ENCODE data around the gene EPDR1.

The EPDR1 gene

DNA sequence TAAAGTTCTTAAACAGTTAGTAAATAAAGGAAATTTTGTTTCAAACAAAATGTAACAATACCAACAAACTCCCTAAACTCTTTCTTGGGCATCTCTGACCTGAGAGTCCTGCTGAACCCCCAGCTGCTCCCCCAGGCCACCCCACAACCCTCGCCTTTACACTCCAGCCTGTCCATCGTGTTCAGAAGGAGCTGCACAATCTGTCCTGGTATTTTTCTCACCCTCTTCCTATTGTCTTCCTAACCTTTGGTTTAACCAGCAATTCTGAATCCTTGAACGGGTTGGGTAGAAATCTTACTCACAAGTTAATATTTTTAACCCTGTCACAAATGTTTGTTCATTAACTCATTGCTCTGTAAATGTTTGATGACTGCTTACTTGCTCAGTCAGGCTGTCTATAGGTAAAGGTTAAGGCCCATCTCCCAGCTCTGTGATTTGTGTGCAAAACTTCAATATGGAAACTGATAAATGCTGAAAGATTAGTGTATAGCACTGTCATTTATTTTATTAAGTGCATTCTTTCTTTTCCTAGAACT, 20.7 kb upstream of the EPDR1 start:
- Histone ChIP-seq H2AK5ac (ENCODE audit: low read length, severe bottlenecking) (no peak overlapping the region), H2BK15ac (ENCODE audit: low read depth, poor library complexity, severe bottlenecking) (no peak overlapping the region), H2AFZ (ENCODE audit: low read depth, low read length) (no peak overlapping the region), H3K9me3 (ENCODE audit: control insufficient read depth, low read length) (no peaks in the 10 kb centered on the region), H3K4me2 (ENCODE audit: low read length, poor library complexity, severe bottlenecking) (no peak overlapping the region), H3K79me1 (replicated peaks; ENCODE audit: low read length, poor library complexity, severe bottlenecking) (no peaks in the 10 kb centered on the region), H3K27me3 (ENCODE audit: control insufficient read depth in 1 of 2, insufficient read depth in 1 of 2, low read length in 2 of 2) (no peaks in the 10 kb centered on the region), H3K4ac (ENCODE audit: low read depth in 1 of 2, low read length in 2 of 2) (no peak overlapping the region), H4K91ac (ENCODE audit: low read length) (no peak overlapping the region), H3K18ac (ENCODE audit: low read depth in 1 of 2, low read length in 2 of 2) (no peak overlapping the region), H3K23ac (ENCODE audit: low read length in 2 of 2) (no peak overlapping the region), H3K14ac (ENCODE audit: low read length in 2 of 2) (no peak overlapping the region), H2BK5ac (ENCODE audit: low read depth, low read length, poor library complexity, severe bottlenecking) (no peak overlapping the region), H3K36me3 (ENCODE audit: control insufficient read depth in 1 of 2, insufficient read depth in 2 of 2, low read depth in 1 of 2, low read length in 2 of 2) (no peaks in the 10 kb centered on the region), H2BK12ac (ENCODE audit: low read length in 2 of 2) (no peak overlapping the region), H3K4me3 (ENCODE audit: insufficient read depth in 1 of 2, low read depth in 1 of 2, low read length in 2 of 2) (no peak overlapping the region), H2BK120ac (ENCODE audit: low read depth, low read length) (no peak overlapping the region), H3K9ac (ENCODE audit: low read length) (no peak overlapping the region), H3K4me1 (ENCODE audit: control insufficient read depth, insufficient read depth, low read depth, low read length) (peaks cover 8% of the 10 kb centered on the region), H3K27ac (ENCODE audit: low read length, poor library complexity, severe bottlenecking) (peak overlapping the region; percentile 82), H4K8ac (ENCODE audit: low read length) (no peak overlapping the region)
- WGBS, result 59% methylated on average over 3 of the region's 3 CpGs
- no peak for DNase-seq

DNA sequence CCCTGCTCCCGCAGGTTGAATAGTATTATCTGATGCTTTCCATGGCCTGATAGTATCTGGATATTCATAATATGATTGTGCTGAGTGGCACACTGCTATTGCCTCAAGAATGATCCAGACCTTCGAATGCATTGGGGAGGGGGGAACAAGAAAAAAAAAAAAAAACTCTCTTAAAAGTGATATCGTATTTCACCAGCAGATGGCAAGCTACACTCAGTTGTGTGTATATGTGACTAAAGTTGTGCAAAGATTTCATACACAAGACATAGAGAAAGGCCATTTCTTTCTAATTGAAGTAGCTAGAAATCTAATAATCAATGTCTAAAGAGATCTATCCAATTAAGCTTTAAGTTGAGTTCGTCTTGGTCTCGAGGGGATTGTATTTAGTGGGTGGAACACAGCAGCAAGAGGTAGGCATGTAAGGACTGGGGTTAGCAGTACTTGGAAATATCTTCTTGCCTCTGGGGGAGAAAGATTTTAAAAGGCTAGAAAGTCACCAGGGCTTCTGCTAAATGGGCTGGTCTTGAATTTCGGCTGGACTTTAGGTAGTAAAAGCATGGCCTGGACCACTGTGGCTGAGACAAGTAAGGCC, 19.1 kb upstream of the EPDR1 start:
- H2BK12ac ChIP-seq (ENCODE audit: low read length in 2 of 2), result no peak overlapping the region
- no peak overlapping the region for H3K14ac ChIP-seq (ENCODE audit: low read length in 2 of 2)
- H3K27ac ChIP-seq (ENCODE audit: low read length, poor library complexity, severe bottlenecking), result peak overlapping the region; percentile 6
- no peaks in the 10 kb centered on the region for H3K9me3 ChIP-seq (ENCODE audit: control insufficient read depth, low read length)
- no peak overlapping the region for H4K8ac ChIP-seq (ENCODE audit: low read length)
- no peak overlapping the region for H3K4ac ChIP-seq (ENCODE audit: low read depth in 1 of 2, low read length in 2 of 2)
- no peak overlapping the region for H2BK5ac ChIP-seq (ENCODE audit: low read depth, low read length, poor library complexity, severe bottlenecking)
- no peak overlapping the region for H3K9ac ChIP-seq (ENCODE audit: low read length)
- no peaks in the 10 kb centered on the region for H3K36me3 ChIP-seq (ENCODE audit: control insufficient read depth in 1 of 2, insufficient read depth in 2 of 2, low read depth in 1 of 2, low read length in 2 of 2)
- no peaks in the 10 kb centered on the region for H3K27me3 ChIP-seq (ENCODE audit: control insufficient read depth in 1 of 2, insufficient read depth in 1 of 2, low read length in 2 of 2)
- H3K23ac ChIP-seq (ENCODE audit: low read length in 2 of 2), result no peak overlapping the region
- H4K91ac ChIP-seq (ENCODE audit: low read length), result no peak overlapping the region
- 40% methylated on average over 4 of the region's 6 CpGs for WGBS
- peak; percentile 35 for DNase-seq
- H2BK120ac ChIP-seq (ENCODE audit: low read depth, low read length), result no peak overlapping the region
- no peak overlapping the region for H3K18ac ChIP-seq (ENCODE audit: low read depth in 1 of 2, low read length in 2 of 2)
- H2BK15ac ChIP-seq (ENCODE audit: low read depth, poor library complexity, severe bottlenecking), result no peak overlapping the region
- H3K79me1 ChIP-seq (replicated peaks; ENCODE audit: low read length, poor library complexity, severe bottlenecking), result no peaks in the 10 kb centered on the region
- peak overlapping the region; percentile 60 for H2AK5ac ChIP-seq (ENCODE audit: low read length, severe bottlenecking)
- no peak overlapping the region for H3K4me2 ChIP-seq (ENCODE audit: low read length, poor library complexity, severe bottlenecking)
- peaks cover 8% of the 10 kb centered on the region for H3K4me1 ChIP-seq (ENCODE audit: control insufficient read depth, insufficient read depth, low read depth, low read length)
- H3K4me3 ChIP-seq (ENCODE audit: insufficient read depth in 1 of 2, low read depth in 1 of 2, low read length in 2 of 2), result no peak overlapping the region
- H2AFZ ChIP-seq (ENCODE audit: low read depth, low read length), result no peak overlapping the region

DNA sequence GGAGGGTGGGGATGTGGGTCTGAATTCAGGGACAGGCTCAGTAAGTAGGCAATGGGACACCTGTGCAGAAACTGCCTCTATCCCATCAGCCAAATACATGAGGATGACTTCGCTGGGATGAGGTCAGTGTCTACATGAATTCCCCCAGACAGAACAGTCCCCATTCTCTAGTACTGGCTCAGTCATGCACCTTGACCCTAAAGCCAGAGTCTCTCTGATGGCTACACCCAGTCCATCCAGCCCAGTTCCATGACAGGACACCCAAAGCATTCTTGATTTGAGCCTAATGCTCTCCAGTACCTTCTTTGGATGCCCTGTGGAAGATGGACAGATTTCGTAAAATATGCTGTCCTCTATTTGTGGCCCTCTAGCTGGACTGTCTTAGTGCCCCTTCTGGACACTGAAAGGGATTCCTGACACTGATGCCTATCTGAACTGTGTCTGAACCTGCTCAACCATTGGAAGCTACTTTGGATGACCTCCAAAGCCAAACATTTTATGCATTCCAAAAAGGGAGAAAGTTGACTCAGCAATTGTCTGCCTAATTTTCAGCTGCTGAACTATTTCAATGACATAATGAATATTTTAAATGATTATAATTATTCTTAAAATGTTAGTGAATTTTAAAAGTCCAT, 18.4 kb upstream of the EPDR1 start:
- no peak overlapping the region for H2BK15ac ChIP-seq (ENCODE audit: low read depth, poor library complexity, severe bottlenecking)
- H3K4me3 ChIP-seq (ENCODE audit: insufficient read depth in 1 of 2, low read depth in 1 of 2, low read length in 2 of 2), result no peak overlapping the region
- H3K79me1 ChIP-seq (replicated peaks; ENCODE audit: low read length, poor library complexity, severe bottlenecking), result no peaks in the 10 kb centered on the region
- H3K4me2 ChIP-seq (ENCODE audit: low read length, poor library complexity, severe bottlenecking), result no peak overlapping the region
- no peak overlapping the region for H2AFZ ChIP-seq (ENCODE audit: low read depth, low read length)
- no peaks in the 10 kb centered on the region for H3K9me3 ChIP-seq (ENCODE audit: control insufficient read depth, low read length)
- no peak overlapping the region for H4K8ac ChIP-seq (ENCODE audit: low read length)
- H2BK120ac ChIP-seq (ENCODE audit: low read depth, low read length), result no peak overlapping the region
- H3K18ac ChIP-seq (ENCODE audit: low read depth in 1 of 2, low read length in 2 of 2), result no peak overlapping the region
- no peak overlapping the region for H3K4ac ChIP-seq (ENCODE audit: low read depth in 1 of 2, low read length in 2 of 2)
- no peak overlapping the region for H4K91ac ChIP-seq (ENCODE audit: low read length)
- no peak overlapping the region for H3K23ac ChIP-seq (ENCODE audit: low read length in 2 of 2)
- H3K27ac ChIP-seq (ENCODE audit: low read length, poor library complexity, severe bottlenecking), result peak overlapping the region; percentile 28
- peaks cover 0 to 1% of the 10 kb centered on the region in 2 experiments for H3K36me3 ChIP-seq (ENCODE audit: control insufficient read depth in 1 of 2, insufficient read depth in 2 of 2, low read depth in 1 of 2, low read length in 2 of 2)
- peaks cover 8% of the 10 kb centered on the region for H3K4me1 ChIP-seq (ENCODE audit: control insufficient read depth, insufficient read depth, low read depth, low read length)
- H2BK5ac ChIP-seq (ENCODE audit: low read depth, low read length, poor library complexity, severe bottlenecking), result no peak overlapping the region
- no peak overlapping the region for H3K9ac ChIP-seq (ENCODE audit: low read length)
- H3K14ac ChIP-seq (ENCODE audit: low read length in 2 of 2), result no peak overlapping the region
- no peak overlapping the region for H2BK12ac ChIP-seq (ENCODE audit: low read length in 2 of 2)
- no peaks in the 10 kb centered on the region for H3K27me3 ChIP-seq (ENCODE audit: control insufficient read depth in 1 of 2, insufficient read depth in 1 of 2, low read length in 2 of 2)
- H2AK5ac ChIP-seq (ENCODE audit: low read length, severe bottlenecking), result peak overlapping the region; percentile 60
- 93% methylated on average over 2 of the region's 2 CpGs for WGBS
- peak; percentile 9 for DNase-seq

DNA sequence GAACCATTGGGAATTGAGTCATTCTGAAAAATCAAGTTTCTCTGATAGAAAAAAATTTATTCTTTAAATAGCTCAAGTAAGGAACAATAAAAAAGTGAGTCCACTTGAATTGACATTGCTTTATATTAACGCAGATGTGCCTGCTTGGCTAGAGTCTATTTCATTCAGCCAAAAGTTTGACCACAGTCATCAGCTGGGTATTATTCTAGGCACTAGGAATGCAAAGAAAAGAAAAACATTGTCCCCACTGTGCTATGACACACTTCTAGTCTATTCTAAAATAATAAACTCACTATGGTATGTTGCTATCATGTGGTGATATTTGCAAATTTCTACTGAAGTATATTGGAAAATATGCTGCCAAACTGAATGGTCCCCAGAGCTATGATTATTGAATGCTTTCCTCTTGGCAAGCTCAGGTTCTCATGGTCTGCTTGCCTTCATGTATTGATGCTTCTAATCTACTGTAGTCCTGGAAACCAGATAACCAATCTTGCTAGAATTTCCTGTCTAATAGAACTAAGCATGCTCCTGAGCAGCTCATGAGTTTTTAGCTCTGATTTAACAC, 12.1 kb upstream of the EPDR1 start:
- WGBS, result 100% methylated on average over 1 of the region's 1 CpG
- no peak overlapping the region for H3K14ac ChIP-seq (ENCODE audit: low read length in 2 of 2)
- H3K27me3 ChIP-seq (ENCODE audit: control insufficient read depth in 1 of 2, insufficient read depth in 1 of 2, low read length in 2 of 2), result no peaks in the 10 kb centered on the region

More for the DNA sequence above, 12.1 kb upstream of the EPDR1 start:
- Histone ChIP-seq H4K8ac (ENCODE audit: low read length) (no peak overlapping the region), H3K9me3 (ENCODE audit: control insufficient read depth, low read length) (no peaks in the 10 kb centered on the region), H2AK5ac (ENCODE audit: low read length, severe bottlenecking) (no peak overlapping the region), H3K27ac (ENCODE audit: low read length, poor library complexity, severe bottlenecking) (peak overlapping the region; percentile 18), H3K4me2 (ENCODE audit: low read length, poor library complexity, severe bottlenecking) (no peak overlapping the region), H2AFZ (ENCODE audit: low read depth, low read length) (no peak overlapping the region), H3K4me1 (ENCODE audit: control insufficient read depth, insufficient read depth, low read depth, low read length) (peaks cover 2% of the 10 kb centered on the region), H2BK5ac (ENCODE audit: low read depth, low read length, poor library complexity, severe bottlenecking) (no peak overlapping the region), H3K9ac (ENCODE audit: low read length) (peak overlapping the region; percentile 31), H3K23ac (ENCODE audit: low read length in 2 of 2) (no peak overlapping the region), H3K4ac (ENCODE audit: low read depth in 1 of 2, low read length in 2 of 2) (no peak overlapping the region), H3K79me1 (replicated peaks; ENCODE audit: low read length, poor library complexity, severe bottlenecking) (no peaks in the 10 kb centered on the region), H3K18ac (ENCODE audit: low read depth in 1 of 2, low read length in 2 of 2) (no peak overlapping the region), H4K91ac (ENCODE audit: low read length) (no peak overlapping the region), H2BK15ac (ENCODE audit: low read depth, poor library complexity, severe bottlenecking) (no peak overlapping the region), H3K36me3 (ENCODE audit: control insufficient read depth in 1 of 2, insufficient read depth in 2 of 2, low read depth in 1 of 2, low read length in 2 of 2) (peaks cover 0 to 5% of the 10 kb centered on the region in 2 experiments), H3K4me3 (ENCODE audit: insufficient read depth in 1 of 2, low read depth in 1 of 2, low read length in 2 of 2) (no peak overlapping the region), H2BK120ac (ENCODE audit: low read depth, low read length) (no peak overlapping the region), H2BK12ac (ENCODE audit: low read length in 2 of 2) (no peak overlapping the region)
- DNase-seq, result no peak
